Tongue (tissue), 2 donors: ENCODE results near the gene KBTBD6. TPM values are rescaled to one million over a fixed set of nuclear protein-coding genes. Genes with fewer than 3 reads are reported as not detected.
"Not testable (repeated sequence)": the region's sequence is repeated elsewhere in the genome, so short reads cannot be mapped to it uniquely, and the experiment has no call there.

Source experiments
- DNase-seq: peaks from one replicate; pipeline ENCODE4 v3.0.0-alpha.2; 2015
- total RNA-seq: library from RNA; depleted of rRNA; stranded (reverse); fragments of >200 nt; gene quantifications from one replicate; pipeline ENCODE4 v1.2.3, GENCODE V29; 2014

Gene KBTBD6, protein sequence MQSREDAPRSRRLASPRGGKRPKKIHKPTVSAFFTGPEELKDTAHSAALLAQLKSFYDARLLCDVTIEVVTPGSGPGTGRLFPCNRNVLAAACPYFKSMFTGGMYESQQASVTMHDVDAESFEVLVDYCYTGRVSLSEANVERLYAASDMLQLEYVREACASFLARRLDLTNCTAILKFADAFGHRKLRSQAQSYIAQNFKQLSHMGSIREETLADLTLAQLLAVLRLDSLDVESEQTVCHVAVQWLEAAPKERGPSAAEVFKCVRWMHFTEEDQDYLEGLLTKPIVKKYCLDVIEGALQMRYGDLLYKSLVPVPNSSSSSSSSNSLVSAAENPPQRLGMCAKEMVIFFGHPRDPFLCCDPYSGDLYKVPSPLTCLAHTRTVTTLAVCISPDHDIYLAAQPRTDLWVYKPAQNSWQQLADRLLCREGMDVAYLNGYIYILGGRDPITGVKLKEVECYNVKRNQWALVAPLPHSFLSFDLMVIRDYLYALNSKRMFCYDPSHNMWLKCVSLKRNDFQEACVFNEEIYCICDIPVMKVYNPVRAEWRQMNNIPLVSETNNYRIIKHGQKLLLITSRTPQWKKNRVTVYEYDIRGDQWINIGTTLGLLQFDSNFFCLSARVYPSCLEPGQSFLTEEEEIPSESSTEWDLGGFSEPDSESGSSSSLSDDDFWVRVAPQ
- total RNA-seq = 22.2 TPM

DNA sequence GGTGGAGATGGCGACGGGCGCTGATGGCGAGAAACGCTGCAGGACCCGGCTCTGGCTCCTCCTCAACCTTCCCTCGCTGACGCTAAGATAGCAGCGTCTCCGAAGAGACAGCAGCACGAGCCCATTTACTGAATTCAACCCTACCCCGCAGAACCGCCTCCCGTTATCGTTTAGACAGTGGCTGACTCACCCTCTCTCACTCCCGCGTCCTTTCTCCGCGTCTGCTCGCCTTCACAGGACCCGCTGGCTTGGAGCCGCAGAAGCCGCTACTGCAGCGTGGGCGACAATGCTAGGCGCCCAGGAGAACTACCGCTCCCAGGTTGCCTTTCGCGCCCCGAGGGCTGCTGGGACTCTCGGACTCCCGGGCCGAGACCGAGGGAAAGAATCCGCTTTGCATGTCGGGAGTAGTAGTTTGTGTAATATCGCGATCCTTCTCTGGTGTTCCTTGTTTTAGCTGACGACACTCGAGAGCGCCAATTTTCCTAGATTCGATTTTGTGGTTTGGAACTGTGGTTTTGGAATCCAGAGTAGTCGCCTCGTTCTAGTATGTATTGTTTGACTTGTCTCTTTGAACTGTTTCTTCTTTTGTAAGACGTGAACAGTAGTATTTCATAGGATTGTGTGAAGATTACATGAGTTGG, at the start of gene KBTBD6:
Gene KBTBD6, minus strand, starts transcription at position 291 of the 641 bp plus-strand sequence. CDS start 291 bp downstream, outside the sequence.
- DNase-seq = peak; percentile 99

DNA sequence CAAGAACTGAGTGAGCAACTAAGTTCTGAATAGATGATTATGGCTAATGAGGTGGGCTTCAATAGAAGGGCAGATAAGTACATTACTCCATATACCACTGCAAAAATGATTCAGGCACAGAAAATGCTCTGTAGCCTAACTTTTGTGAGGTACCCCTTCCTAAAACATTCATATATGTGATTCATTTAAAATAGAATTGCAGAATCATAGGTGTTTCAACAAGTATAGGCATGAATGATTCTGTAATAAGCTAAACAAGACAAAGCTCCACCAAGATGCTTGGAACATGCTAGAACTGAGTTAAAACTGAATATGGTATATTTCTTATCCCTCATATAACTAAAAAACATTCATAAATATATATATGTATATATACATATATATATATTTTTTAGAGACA, 49.6 kb upstream of the KBTBD6 start:
- DNase-seq = no peak

DNA sequence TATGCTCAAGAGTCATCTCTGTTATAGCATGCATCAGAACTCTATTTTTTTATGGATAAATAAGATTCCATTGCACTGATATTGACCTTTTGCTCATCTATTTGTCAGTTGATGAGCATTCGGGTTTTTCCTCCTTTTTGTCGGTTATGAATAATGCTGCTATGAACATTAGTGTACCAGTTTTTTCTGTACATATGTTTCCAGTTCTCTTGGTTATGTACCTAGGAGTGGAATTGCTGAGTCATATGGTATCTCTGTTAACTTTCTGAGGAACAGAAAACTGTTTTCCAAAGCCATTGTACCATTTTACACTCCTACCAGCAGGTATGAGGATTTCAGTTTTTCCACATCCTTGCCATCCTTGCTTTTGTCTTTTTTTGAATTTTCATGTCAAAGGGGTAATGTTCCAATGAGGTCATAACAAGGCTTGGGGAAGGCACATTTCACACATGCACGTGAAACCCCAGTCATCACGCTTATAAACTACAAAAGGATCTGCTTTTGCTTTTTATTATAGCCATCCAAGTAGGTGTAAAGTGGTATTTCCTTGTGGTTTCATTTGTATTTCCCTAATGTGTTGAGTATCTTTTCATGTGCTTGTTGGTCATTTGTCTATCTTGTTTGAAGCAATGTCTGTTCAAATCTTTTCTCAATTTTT, 47.1 kb upstream of the KBTBD6 start:
- DNase-seq = no peak

DNA sequence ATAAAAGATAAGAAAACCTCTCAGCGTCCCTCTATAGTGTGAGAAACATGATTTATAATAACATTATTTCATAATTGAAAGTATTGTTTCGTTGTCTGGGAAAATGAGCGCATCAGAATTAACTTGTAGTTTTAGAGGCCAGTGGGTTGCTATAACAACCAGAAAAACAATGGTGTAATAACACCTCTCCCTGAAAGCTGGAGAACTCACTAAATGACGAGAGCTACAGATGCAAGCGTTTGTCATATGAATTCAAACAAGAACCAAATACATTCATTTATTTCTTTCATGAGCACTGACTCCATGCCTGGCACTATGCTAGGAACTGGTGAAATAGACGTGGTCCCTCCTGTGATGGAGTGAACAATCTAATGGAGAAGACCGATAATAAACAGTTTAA, 45.4 kb upstream of the KBTBD6 start:
- DNase-seq = peak; percentile 8

DNA sequence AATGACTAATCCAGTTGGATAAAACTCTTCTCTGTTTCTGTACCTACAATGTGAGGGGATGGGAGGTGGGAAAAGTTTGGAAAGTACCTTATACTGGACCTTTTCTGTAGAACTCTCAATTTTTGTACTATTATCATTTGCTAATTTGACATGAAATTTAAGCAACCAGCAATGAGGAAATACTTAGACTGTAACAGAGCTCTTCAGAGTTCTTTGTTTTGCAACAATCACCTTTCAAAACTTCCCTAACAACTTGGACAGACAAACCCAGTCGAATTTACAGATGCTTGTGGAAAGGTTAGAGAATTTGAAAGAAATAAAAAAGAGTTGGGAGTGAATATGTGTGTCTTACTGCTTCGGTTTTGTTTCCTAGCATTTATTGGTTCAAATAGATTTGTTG, 45.0 kb upstream of the KBTBD6 start:
- DNase-seq = no peak

DNA sequence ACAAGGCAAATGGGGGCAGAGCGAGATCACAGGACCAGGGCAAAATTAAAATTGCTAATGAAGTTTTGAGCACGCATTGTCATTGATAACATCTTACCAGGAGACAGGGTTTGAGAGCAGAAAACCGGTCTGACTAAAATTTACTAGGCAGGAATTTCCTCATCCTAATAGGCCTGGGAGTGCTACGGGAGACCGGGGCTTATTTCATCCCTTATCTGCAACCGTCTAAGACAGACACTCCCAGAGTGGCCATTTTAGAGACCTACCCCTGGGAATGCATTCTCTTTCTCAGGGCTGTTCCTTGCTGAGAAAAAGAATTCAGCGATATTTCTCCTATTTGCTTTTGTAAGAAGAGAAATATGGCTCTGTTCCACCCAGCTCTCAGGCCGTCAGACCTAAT, 43.0 kb upstream of the KBTBD6 start:
- DNase-seq = not testable (repeated sequence)

DNA sequence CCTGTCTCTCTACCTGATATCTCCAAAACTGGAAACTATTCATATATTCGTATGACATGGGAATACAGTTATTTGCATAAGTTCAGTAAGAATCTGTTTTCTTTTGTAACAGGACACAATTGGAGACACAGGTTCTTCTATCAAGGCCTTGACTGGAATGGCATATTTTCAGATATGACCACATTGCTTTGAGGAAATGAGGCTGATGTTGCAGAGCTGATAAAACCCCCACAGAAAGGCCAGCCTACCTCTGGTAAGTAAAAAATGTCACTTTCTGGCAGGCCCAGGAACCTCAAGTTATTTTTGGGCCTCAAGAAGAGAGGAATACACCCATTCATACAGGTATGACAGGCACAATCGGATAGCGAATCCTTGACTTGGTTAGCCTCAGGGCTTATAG, 29.5 kb upstream of the KBTBD6 start:
- no peak for DNase-seq

DNA sequence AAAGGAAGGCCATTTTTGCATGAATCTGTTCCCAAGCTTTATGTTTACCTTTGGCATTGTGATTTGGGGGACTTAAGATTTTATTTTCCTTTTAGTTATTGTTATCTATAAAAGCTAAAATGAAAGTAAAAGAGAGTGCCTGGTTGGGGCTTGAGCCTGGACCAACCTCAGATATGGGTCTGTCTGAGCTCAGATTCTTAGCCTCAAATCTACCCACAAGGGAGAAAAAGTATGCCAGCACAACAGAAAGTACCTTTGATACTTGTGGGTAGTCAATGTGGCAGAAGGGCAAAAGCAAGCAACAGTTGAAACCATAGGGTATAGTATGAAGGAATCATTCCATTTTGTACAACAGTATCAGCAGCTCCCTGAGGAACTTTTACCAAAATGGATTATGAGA, 26.6 kb upstream of the KBTBD6 start:
- no peak for DNase-seq

DNA sequence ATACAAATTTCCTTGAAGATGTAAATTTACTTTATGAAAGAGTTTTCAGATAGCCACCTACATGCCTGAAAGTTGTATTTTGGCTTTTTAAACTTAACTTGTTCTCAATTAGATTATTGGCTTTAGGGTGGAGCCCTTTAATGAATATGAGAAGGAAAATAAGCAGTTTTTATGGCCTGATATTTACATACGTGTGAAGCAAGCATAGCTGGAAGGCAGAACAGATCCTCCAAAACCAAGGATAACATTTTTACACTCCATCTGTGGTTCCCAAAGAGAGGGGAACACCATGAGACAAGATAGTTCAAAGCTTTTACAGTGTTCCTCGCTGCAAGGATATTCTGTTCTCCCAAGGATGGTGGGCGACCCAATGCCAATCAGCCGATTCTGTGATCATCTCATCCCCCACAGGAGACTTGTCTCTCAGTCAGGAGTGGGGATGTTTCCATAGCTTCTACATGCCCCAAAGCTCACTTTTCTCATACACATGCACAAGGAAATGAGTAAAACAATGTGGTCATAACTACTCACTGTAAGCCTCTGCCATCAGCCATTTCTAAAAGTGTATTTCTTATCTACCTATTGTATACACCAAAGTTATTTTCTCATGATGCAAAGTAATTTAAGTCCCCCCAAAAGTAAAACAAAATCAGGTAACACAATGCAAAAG, 24.6 kb upstream of the KBTBD6 start:
- no peak for DNase-seq

DNA sequence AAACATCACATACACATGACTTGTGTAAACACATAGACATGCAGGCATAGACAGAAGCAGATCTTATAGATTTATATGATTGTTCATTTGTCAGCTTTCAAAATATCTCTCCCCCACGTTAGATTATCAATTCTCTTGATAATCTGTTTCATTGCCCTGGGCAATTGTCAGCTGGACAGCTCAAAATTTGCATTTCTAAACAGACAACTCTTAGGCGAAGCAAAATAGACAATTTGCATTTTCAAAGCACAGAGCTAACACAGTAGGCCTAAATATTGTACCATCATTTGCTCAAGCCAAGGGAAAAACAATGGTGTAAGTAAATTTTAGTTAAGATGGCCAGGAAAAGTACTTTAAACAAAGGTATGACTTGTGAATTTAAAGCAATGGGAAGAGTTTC, 24.0 kb upstream of the KBTBD6 start:
- no peak for DNase-seq

DNA sequence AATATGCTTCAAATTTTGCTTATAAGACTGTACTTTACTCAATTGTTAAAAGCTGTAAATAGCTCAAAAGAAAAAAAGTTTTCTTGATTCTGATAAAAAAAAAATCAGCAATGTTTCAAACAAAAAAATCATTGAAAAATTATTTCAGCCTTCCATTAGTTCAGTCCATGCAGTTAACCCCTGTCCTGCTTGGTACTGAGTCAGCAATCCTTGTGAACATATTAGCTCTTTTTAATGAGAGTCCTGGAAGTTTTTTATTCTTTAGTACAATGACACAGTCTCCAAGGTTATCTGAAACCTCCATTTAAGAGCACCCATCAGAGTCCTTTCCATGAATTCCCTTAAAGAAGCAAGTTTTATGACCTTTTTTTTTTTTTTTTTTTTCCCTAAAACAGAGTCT, 21.4 kb upstream of the KBTBD6 start:
- no peak for DNase-seq

DNA sequence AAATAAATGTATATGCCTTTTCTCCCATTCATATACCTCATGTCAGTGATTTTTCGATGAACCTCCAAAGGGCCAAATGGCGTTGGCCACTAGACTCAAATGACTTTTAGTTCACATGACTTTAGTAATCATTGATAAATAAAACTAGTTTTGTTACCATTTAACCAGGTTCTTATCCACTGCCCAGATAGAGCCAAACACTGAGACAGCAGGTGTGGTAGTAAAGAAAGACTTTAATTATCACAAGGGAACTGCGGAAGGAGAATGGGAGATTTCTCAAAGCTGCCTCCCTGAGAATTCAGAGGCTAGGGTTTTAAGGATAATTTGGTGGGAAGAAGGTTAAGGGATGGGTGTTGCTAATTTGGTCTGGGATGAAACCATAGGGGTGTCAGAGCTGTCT, 19.4 kb upstream of the KBTBD6 start:
- no peak for DNase-seq

DNA sequence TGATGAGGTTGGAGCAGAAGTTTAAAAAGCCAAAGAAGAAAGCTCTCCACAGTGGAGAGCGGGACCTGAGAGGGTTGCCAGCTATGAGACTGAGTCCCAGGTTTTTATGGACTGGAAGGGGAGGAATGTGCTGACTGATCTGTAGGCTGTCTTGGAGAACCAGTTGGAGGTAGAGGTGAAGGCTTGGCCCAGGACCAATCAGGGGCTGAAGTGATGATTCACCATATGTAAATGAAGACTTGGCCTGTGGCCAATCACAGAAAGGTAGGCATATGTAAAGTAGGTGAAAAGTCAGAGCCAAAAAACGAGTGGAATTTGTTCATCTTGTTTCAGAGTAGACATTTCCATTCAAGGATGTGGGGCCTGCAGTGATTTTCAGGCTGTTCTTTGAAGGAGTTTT, 17.5 kb upstream of the KBTBD6 start:
- no peak for DNase-seq

DNA sequence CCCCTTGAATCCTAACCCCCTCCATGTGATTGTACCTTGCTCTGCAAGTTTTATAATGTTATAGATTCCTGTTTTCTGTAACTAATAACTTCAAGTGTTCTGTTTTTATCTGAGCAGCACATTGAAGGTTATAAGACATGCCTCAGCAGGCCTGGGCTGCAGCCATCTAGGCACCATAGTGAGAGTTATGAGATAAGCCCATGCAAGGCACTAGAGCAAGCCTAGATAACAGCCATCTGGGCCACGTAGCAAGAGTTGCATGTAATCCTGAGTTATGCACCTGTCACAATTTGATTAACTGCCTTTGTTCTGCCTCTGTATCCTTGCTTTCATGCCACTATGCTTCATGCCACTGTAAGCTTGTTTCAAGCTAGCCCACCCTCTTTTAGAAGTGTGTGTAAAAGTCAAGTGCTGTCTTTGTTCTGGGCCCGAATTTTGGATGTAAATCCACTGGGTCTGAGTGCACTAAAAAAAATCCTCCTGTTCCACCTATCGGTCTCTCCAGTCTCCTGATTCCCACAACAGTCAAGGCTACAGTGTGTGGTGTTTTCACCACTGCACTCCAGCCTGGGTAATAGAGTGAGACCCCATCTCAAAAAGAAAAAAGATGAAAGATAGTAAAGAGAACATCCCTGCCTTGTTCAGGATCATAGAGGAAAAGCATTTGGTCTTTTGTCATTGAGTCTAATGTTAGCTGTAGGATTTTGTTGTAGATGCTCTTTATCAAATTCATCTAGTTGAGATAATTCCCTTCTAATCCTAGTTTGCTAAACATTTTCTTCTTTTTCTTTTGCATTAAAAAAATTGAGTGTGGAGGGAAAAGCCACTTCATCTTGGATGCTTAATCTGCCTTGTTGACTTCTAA, 16.0 kb upstream of the KBTBD6 start:
- DNase-seq = no peak

DNA sequence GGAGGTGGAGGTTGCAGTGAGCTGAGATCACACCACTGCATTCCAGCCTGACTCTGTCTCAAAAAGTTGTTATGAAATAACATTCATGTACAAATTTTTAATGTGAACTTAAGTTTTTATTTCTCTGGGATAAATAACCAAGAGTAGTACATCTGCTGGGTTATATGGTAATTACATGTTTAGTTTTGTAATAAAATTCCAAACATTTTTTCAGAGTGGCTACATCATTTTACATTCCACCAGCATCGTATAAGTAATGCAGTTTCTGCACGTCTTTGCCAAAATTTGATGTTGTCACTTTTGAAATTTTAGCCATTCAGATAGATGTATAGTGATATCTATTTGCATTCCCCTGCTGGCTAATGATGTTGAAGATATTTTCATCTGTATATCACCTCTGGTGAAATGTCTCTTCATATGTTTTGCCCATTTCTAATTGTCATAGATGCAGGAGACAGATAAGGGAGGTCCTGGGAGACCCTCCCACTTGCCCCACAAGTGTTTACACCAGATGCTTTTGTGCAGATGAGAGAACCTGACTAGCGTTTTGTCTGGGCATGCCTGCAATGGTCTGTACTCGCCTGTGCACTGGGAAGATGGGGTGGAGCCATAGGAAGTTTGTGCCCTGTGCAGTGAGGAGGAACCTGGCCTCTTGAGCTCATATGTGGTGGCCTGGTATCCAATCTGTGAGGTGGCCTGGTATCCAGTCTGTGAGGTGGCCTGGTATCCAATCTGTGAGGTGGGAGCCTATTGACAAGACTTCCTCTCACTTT, 12.7 kb upstream of the KBTBD6 start:
- no peak for DNase-seq

DNA sequence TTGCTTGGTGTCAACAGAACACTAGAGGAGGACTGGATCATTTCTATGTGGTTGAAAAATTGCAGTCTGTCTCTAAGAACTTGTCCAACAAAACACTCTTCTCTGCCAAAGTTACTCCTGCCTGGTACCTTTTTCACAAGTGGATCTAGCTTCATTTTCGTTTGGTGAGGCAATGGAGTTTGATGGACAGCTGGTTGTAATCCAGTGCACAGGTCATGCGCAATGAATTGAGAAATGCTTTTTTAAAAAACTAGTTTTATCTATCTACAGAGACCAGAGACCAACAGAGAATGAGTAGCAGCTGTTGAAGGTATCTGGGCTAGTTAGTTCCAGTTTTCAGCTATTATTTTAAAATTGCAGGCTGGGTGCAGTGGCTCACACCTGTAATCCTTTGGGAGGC, 12.0 kb upstream of the KBTBD6 start:
- no peak for DNase-seq

DNA sequence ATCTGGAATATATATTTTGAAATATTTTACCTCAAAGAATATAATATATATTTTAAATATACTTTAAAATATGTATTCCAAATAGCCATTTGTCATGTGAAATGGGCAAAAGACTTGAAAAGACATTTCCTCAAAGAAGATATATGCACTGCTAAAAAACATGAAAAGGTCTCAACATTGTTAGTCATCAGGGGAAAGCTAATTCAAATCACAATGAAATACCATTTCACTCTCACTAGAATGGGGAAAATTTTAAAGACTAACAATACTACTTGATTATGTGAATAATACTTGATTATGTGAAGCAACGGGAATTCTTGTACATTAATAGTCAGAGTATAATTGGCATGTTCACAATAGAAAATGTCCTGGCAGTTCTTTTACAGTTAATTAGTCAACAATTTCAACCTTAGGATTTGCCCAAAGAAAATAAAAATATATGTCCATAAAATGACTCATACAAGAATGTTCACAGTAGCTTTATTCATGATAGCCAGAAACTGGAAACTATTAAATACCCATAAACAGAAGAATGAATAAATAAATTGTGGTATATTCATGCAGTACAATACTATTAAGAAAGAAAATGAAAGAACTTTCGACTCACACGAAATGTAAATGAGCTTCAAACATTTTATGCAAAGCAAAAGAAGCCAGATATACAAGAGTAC, 6.8 kb upstream of the KBTBD6 start:
- DNase-seq = no peak

DNA sequence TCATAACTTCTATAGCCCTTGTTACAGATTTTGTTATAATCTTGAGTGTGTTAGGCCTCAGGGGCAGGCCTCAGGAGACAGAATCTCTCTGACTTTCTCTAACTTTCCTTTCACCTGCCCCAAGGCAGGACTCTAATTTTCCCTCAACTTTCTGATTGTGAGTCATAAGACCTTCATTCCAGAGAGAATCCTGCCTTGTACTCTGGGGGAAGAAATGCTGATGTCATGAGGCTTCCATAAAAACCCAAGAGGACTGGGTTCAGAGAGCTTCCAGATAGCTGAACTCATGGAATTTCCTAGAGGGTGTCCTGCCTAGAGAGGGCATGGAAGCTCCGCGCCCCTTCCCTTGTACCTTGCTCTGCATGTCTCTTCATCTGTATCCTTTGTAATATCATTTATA, 5.3 kb upstream of the KBTBD6 start:
- DNase-seq = no peak

DNA sequence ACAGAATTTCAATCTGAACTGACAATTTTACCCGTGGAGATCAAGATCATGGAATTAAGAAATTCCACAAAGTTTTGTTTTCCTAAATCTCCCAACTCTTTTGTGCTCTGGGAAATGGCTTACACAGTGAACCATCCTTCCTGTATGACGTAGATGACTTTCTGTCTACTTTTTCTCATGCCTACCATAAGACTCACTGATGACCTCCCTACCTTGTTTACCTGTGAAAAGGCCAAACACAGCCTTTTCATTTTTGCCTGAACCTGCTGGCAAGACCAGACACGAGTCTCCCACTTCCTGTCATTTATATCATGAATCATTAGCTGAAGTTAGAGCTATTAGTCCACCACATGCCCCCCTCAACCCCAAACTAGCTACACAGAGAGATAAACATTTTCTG, 4.6 kb upstream of the KBTBD6 start:
- no peak for DNase-seq
